ENCODE data around the gene ZFYVE21.

Gene ZFYVE21

GRCh38 chr14:103700753-103701490 is 14.7 kb upstream of the ZFYVE21 start:
- TF ChIP-seq CTCF (IDR thresholded peaks at IDR 0.05; ENCODE audit: control insufficient read depth, insufficient read depth, low read depth, low read length, missing control alignments): no peak
- no peak overlapping the region for H3K4me3 ChIP-seq (ENCODE audit: control insufficient read depth, low read depth, low read length)
- DNase-seq (ENCODE audit: low read depth): no peak

- no peak for TF ChIP-seq CTCF (IDR thresholded peaks at IDR 0.05; ENCODE audit: control insufficient read depth, insufficient read depth, low read depth, low read length, missing control alignments)
- H3K4me3 ChIP-seq (ENCODE audit: control insufficient read depth, low read depth, low read length): no peak overlapping the region
- DNase-seq (ENCODE audit: low read depth): no peak
These were observed 13.5 kb upstream of the ZFYVE21 start for GRCh38 chr14:103702095-103702494.

- H3K4me3 ChIP-seq (ENCODE audit: control insufficient read depth, low read depth, low read length): no peak overlapping the region
- no peak for DNase-seq (ENCODE audit: low read depth)
- TF ChIP-seq CTCF (IDR thresholded peaks at IDR 0.05; ENCODE audit: control insufficient read depth, insufficient read depth, low read depth, low read length, missing control alignments): no peak
These were observed 12.8 kb upstream of the ZFYVE21 start for GRCh38 chr14:103702497-103703432.

- no peak for DNase-seq (ENCODE audit: low read depth)
- H3K4me3 ChIP-seq (ENCODE audit: control insufficient read depth, low read depth, low read length): no peak overlapping the region
- no peak for TF ChIP-seq CTCF (IDR thresholded peaks at IDR 0.05; ENCODE audit: control insufficient read depth, insufficient read depth, low read depth, low read length, missing control alignments)
These were observed 11.9 kb upstream of the ZFYVE21 start for GRCh38 chr14:103703433-103704385.

GRCh38 chr14:103704708-103705107 is 10.9 kb upstream of the ZFYVE21 start:
- no peak for DNase-seq (ENCODE audit: low read depth)
- no peak for TF ChIP-seq CTCF (IDR thresholded peaks at IDR 0.05; ENCODE audit: control insufficient read depth, insufficient read depth, low read depth, low read length, missing control alignments)
- no peak overlapping the region for H3K4me3 ChIP-seq (ENCODE audit: control insufficient read depth, low read depth, low read length)

GRCh38 chr14:103705118-103705503 is 10.5 kb upstream of the ZFYVE21 start:
- no peak overlapping the region for H3K4me3 ChIP-seq (ENCODE audit: control insufficient read depth, low read depth, low read length)
- DNase-seq (ENCODE audit: low read depth): no peak
- TF ChIP-seq CTCF (IDR thresholded peaks at IDR 0.05; ENCODE audit: control insufficient read depth, insufficient read depth, low read depth, low read length, missing control alignments): no peak
